ENCODE measurements around the gene JPH2. TPM values are rescaled to one million over a fixed set of nuclear protein-coding genes. Genes with fewer than 3 reads are reported as not detected.

The JPH2 gene
- total RNA-seq, 2 donors from 2014 or later, result 169 to 179 TPM

DNA sequence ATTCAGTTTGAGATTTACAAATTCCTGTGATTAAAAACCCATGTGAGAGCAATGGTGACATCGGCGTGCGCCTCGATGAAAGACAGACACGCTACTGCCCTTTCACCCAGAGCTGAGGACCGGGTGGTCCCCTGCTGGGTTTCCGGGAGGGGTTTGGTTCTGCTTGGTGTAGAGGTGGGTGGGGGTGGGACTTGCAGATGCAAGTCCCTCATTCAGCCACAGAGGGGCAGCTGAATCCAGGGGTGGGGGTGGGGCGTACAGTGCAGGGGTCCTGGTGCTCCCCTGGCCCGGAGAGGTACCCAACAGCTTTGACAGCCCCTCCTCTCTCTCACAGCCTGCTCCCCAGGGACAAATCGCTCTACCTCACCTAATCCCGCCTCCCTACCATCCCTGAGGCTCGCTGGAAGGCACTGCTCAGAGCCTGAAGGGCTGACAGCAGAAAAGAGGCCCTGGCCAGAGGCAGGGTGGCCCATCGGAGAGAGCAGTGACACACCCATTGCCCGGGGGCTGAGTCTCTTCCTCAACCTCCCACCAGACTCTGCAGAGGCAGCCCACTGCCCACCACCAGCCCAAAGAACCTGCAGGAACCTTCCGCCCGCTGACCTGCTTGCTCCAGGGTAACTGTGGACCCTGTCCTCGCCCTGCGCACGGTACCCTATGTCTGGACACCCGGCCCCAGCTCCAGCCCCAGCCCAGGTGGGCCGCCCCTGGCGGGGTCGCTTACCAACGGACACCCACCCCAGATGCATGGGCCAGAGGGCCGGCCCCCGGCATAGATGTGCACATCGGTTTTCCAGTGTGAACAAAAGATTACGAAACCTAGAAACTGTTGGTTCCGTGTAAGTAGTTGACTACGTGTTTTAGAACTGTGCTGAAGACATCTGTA, 118.4 kb downstream of the JPH2 start:
- no peaks in the 10 kb centered on the region for H3K4me1 ChIP-seq (ENCODE audit: control insufficient read depth in 1 of 2, low read depth in 2 of 2)
- DNase-seq (ENCODE audit: low spot score), result no peak
- no peaks in the 10 kb centered on the region for H3K36me3 ChIP-seq
- H3K27me3 ChIP-seq (replicated peaks; ENCODE audit: insufficient read depth), result no peaks in the 10 kb centered on the region
- no peak overlapping the region for H3K4me3 ChIP-seq
- no peak overlapping the region for H3K27ac ChIP-seq
- TF ChIP-seq, protein P1, sequence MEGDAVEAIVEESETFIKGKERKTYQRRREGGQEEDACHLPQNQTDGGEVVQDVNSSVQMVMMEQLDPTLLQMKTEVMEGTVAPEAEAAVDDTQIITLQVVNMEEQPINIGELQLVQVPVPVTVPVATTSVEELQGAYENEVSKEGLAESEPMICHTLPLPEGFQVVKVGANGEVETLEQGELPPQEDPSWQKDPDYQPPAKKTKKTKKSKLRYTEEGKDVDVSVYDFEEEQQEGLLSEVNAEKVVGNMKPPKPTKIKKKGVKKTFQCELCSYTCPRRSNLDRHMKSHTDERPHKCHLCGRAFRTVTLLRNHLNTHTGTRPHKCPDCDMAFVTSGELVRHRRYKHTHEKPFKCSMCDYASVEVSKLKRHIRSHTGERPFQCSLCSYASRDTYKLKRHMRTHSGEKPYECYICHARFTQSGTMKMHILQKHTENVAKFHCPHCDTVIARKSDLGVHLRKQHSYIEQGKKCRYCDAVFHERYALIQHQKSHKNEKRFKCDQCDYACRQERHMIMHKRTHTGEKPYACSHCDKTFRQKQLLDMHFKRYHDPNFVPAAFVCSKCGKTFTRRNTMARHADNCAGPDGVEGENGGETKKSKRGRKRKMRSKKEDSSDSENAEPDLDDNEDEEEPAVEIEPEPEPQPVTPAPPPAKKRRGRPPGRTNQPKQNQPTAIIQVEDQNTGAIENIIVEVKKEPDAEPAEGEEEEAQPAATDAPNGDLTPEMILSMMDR (IDR thresholded peaks at IDR 0.05), result no peak
- no peaks in the 10 kb centered on the region for H3K9me3 ChIP-seq
- no peak for ATAC-seq (ENCODE audit: insufficient number of reproducible peaks, low FRiP score, low read depth)

DNA sequence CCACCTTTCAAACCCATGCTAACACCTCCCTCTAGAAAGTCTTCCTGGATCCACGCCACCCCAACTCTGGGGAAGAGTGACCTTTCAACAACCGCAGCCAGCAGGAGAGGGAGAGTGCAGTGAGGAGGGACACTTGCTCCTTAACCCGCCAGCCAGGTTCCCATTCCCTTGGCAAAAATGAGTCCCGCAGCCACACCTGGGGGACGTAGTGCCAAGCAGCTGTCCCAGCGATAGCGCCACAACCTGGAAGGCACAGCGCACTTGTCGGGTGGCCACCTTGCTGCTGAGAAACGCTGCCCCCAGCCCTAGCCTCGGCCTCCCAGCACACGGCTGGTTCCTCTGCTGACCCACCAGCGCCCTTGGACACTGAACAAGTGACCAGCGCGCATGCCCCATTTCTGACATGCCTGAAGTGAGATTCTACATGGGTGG, 119.3 kb downstream of the JPH2 start:
- Histone ChIP-seq H3K9me3 (no peaks in the 10 kb centered on the region), H3K27me3 (replicated peaks; ENCODE audit: insufficient read depth) (no peaks in the 10 kb centered on the region), H3K4me3 (no peak overlapping the region), H3K27ac (no peak overlapping the region), H3K36me3 (no peaks in the 10 kb centered on the region), H3K4me1 (ENCODE audit: control insufficient read depth in 1 of 2, low read depth in 2 of 2) (no peaks in the 10 kb centered on the region)
- TF ChIP-seq, protein P1 (IDR thresholded peaks at IDR 0.05), result no peak
- no peak for ATAC-seq (ENCODE audit: insufficient number of reproducible peaks, low FRiP score, low read depth)
- no peak for DNase-seq (ENCODE audit: low spot score)

DNA sequence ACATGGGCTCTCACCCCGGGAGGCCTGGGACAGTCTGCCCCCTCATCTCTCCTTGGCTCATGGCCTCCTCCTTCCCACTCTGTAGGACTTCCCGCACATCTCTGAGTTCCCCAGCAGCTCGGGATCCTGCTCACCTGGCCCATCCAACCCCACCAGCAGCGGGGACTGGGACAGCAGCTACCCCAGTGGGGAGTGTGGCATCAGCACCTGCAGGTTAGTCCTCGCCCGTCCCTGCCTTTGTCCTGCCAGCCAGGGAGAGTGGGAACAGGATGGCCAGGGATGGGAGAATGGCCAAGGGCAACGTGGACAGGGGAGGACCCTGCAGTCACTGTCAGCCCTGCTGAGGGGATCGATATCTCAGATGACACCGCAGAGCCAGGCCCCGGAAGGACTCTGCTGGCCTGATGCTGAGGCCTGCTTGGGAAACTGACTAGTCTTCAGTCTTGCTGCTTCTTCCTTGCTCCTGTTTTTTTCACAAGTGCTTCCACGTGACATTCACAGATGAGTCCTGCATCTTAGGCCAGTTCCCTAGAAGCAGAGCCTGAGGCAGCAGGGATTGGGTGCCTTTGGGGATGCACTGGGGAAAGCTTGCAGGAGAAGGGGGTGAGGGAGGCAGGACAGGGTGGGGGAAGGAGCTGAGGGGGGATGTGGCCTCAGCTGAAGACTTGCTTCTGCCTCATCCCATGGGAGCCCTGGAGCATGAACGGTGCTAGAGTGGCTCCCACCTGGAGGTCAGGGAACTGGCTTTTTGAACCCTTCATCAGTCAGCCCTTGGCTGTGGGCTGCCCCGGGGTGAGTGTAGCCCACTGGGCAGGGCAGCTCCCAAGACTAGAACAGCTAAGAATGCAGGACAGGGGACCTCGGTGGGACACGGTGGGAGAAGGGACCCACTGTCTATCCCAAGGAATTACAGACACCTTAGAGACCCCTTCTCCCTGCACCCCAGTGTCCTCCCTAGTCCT, 120.1 kb downstream of the JPH2 start:
- H3K27me3 ChIP-seq (replicated peaks; ENCODE audit: insufficient read depth), result no peaks in the 10 kb centered on the region
- peaks cover under 1% of the 10 kb centered on the region for H3K9me3 ChIP-seq
- no peak for ATAC-seq (ENCODE audit: insufficient number of reproducible peaks, low FRiP score, low read depth)
- no peak for DNase-seq (ENCODE audit: low spot score)
- TF ChIP-seq, protein P1 (IDR thresholded peaks at IDR 0.05), result no peak
- no peak overlapping the region for H3K4me3 ChIP-seq
- no peaks in the 10 kb centered on the region for H3K4me1 ChIP-seq (ENCODE audit: control insufficient read depth in 1 of 2, low read depth in 2 of 2)
- no peaks in the 10 kb centered on the region for H3K36me3 ChIP-seq
- no peak overlapping the region for H3K27ac ChIP-seq

DNA sequence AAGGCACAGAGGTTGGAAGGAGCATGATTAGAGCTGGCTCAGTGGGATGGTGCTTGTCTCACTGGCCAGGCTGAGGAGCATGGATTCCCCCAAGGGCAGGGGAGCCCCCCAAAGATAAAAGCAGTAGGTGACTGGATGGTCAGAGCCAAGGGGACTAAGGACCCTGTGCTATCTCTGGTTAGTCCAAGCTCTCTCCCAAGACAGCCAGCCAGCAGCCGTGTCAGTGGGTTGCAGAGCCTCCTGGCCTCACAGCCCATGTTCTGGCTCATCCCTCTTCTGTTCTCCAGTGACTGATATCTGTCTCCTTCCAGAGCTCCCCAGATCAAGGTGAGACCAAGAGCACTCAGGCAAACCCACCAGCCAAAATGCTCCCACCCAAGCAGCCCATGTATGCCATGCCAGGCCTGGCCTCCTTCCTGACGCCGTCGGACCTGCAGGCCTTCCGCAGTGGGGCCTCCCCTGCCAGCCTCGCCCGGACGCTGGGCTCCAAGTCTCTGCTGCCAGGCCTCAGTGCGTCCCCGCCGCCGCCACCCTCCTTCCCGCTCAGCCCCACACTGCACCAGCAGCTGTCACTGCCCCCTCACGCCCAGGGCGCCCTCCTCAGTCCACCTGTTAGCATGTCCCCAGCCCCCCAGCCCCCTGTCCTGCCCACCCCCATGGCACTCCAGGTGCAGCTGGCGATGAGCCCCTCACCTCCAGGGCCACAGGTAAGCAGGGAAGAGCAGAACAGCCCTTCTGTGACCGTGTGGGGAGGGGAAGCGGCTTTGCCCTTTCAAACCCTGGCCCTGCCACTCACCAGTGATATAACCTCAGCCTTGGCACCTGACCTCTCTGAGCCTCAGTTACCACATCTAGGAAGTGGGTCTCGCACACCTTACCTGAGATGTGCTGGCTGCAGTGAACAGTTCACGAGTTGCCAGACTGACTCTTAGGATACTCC, 121.3 kb downstream of the JPH2 start:
- H3K4me1 ChIP-seq (ENCODE audit: control insufficient read depth in 1 of 2, low read depth in 2 of 2), result no peaks in the 10 kb centered on the region
- no peak overlapping the region for H3K27ac ChIP-seq
- H3K4me3 ChIP-seq, result no peak overlapping the region
- no peaks in the 10 kb centered on the region for H3K27me3 ChIP-seq (replicated peaks; ENCODE audit: insufficient read depth)
- no peak for DNase-seq (ENCODE audit: low spot score)
- no peak for ATAC-seq (ENCODE audit: insufficient number of reproducible peaks, low FRiP score, low read depth)
- no peaks in the 10 kb centered on the region for H3K36me3 ChIP-seq
- H3K9me3 ChIP-seq, result peaks cover 6% of the 10 kb centered on the region
- TF ChIP-seq, protein P1 (IDR thresholded peaks at IDR 0.05), result no peak

Measured in thoracic aorta (tissue), 2 donors.